CD4-positive, alpha-beta T cell treated with Interleukin-4 for 4 hours (primary cell): ENCODE measurements around the gene C1orf167.

ENCODE experiments used
- DNase-seq: peaks from one replicate; pipeline ENCODE4 v3.0.0-alpha.2; 2020

Gene C1orf167

GRCh38 chr1:11765661-11766428, 3.9 kb downstream of the C1orf167 start:
- no peak for DNase-seq

GRCh38 chr1:11766429-11766776, 4.4 kb downstream of the C1orf167 start:
- DNase-seq = no peak

- no peak for DNase-seq
Measured at GRCh38 chr1:11767922-11768704, 6.1 kb downstream of the C1orf167 start.

DNA sequence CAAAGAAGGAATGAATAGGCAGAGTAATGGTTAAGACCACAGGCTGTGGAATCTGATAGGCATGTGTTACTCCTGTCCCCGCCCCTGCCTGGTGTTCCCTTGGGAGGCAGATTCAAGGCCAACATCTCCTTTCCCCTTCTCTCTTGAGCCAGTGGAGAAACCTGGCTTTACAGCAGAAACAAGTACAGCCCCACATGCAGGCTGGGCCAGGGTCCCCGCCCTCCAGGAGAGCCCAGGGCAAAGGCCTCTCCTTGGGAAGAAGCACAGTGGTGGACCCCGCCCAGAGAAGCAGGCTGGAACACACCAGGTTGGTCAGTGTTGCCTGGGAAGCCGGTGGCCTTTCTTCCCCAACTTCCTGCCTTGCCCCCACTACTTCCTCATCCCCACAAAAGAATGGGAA, 6.8 kb downstream of the C1orf167 start:
- DNase-seq = no peak

DNA sequence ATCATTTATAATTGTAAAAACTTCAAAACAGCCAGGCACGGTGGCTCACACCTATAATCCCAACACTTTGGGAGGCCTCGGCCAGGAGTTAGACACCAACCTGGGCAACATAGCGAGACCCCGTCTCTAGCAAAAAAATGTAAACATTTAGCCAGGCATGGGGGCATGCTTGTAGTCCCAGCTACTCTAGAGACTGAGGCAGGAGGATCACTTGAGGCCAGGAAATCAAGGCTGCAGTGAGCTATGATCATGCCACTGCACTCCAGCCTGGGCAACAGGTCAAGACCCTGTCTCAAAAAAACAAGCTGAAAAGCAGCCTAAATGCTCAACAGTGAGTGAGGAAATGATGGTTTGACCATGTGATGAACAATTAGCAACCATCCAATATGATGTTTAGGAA, 7.3 kb downstream of the C1orf167 start:
- no peak for DNase-seq

GRCh38 chr1:11770011-11770410, 8.0 kb downstream of the C1orf167 start:
- DNase-seq = no peak

DNA sequence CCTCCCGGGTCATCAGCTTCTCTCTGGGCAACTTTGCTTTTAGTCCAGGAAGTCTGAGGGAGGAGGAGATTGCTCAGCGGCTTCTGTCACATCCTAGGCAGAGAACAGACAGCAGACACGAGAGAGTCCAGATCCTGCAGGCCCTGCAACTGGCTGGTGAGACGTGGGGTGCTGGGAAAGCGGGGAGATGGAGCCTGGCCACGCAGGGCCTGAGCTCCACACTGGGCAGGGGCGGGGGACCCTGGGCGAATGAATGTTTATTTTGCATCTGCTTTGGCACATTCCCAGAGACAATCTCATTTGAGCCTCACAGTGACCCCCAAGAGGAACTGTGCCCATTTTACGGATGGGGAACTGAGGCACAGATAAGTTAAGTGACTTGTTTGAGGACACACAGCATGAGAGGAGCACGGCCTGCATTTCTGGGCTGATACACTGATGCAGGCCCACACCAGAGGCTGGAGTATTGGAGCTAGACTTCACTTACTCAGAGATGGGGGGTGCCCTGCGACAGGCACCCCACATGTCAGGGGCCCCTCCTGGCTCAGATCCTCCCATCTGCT, 9.6 kb downstream of the C1orf167 start:
- DNase-seq = no peak

DNA sequence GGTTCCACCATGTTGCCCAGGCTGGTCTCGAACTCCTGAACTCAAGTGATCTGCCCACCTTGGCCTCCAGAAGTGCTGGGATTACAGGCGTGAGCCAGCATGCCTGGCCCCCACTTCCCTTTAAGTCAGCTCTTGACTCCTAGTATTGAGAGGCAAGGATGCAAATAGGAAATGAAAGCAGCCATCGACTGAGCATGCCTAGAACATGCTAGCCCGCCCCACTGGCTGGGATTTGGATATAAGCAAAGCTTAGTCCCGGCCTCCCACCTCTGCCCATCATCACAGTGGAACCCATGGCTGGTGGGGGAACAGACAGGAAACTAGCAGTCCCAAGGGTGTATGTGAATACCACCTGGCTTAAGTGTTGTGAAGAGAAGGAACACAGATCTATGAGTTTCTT, 10.5 kb downstream of the C1orf167 start:
- no peak for DNase-seq

- no peak for DNase-seq
Measured at GRCh38 chr1:11774753-11775152, 12.8 kb downstream of the C1orf167 start.

DNA sequence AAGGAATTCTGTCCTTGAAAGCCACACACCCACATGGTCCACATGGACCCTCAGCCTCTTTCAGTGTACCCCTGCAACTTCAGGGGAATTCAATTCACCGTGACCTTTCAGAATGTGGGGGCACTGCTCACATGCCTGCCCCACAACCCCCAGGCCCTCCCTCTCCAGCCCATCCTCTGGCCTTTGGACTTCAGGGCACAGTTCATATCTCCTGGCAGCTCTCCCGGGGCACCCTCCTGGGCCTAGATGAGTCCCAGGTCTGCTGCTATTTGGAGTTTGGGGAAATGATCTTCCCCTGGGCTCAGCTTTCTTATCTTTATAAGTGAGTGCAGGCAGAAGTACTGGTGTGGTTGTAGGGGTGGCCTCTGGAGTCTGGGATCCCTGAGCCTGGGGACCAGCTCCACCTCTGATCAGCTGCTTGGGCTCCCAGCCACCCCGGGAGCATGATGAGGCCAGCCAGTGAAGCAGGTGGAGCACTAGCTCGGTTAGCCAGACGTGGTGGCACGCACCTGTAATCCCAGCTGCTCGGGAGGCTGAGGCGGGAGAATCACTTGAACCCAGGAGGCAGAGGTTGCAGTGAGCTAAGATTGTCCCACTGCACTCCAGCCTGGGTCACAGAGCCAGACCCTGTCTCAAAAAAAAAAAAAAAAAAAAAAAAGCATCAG, 15.8 kb downstream of the C1orf167 start:
- DNase-seq = no peak

- no peak for DNase-seq
Measured at GRCh38 chr1:11778336-11778735, 16.3 kb downstream of the C1orf167 start.

DNA sequence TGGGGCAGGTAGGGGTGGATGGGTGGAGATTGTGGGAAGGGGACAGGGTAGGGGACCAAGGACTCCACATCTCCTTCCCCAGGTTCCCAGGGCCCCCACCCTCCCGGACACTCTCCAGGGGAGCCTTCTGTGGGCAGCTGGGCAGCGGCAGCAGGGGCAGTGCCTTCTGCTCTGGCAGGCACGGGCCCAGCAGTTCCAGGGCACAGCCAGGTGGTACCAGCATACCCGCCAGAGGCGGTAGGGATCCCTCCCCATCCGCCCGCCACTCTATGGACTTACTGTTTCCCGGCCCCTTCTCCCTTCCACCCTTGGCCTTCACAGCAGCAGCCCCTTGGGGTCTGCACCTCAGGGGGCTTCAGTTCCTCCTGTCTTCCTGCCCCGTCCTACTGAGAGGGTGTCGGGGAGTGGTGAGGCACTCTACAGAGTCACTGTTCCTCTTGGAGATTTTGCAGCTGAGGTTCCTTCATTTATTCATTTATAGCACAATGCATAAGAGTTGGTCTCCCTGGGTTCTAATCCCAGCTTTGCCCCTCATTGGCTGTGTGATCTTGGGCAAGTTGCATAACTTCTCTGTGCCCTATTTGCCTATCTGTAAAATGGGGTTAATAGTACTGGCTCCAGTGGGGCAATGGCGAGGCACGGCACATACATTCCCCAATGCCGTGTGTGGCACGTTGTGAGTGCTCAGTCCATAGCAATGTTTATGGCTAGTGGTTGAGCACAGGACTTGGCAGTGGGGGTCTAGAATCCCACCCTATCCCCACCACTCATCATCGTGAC, 17.0 kb downstream of the C1orf167 start:
- no peak for DNase-seq

GRCh38 chr1:11779715-11780379, 17.9 kb downstream of the C1orf167 start:
- no peak for DNase-seq

DNA sequence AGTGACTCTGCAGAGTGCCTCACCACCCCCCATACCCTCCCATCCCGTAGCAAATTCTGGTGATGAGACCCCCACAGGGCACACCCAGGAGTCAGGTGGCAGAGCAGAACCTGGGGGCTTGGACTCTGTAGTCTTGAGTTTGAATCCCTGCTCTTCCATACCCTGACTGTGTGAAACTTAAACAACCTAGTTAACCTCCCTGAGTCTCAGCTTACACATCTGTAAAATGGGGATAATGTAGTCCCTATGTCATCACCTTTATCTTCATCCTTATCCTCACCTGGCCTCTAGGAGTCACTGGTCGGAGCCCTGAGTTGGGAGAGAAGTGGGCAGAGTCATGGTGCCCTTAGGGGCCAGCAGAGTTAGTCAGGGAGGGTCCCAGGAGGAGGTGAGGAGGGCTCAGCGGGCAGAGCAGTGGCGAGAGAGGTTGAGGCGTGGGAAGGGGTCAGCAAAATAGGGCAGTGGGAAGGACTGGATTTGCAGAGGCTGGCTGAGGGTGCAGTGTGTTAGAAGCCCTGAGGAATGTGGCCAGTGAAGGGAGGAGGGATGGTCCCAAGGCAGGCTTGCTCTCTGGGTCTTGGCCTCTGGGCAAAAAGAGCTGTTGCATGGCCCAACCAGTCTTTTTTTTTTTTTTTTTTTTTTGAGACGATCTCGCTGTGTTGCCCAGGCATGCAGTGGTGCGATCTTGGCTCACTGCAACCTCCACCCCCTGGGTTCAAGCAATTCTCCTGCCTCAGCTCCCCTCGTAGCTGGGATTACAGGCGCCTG, 18.6 kb downstream of the C1orf167 start:
- DNase-seq = no peak

GRCh38 chr1:11781297-11781696, 19.3 kb downstream of the C1orf167 start:
- DNase-seq = no peak

- no peak for DNase-seq
Measured at GRCh38 chr1:11782127-11782708, 20.2 kb downstream of the C1orf167 start.

DNA sequence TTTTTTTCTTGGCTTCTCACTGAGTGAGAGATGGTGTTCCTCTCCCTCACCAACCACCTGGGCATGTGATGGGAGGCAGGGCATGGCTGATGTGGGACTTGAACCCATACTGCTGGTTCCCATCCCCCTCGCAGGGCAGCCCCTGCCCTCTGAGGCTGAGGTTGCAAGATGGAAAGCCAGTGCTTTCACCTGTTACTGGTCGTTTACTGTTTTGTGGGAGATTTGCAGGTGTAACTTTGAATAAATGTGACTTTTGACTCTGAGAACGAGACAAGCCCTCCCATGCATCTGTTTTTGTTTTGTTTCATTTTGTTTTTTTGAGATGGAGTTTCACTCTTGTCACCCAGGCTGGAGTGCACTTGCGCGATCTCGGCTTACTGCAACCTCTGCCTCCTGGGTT, 21.6 kb downstream of the C1orf167 start:
- DNase-seq = no peak

DNA sequence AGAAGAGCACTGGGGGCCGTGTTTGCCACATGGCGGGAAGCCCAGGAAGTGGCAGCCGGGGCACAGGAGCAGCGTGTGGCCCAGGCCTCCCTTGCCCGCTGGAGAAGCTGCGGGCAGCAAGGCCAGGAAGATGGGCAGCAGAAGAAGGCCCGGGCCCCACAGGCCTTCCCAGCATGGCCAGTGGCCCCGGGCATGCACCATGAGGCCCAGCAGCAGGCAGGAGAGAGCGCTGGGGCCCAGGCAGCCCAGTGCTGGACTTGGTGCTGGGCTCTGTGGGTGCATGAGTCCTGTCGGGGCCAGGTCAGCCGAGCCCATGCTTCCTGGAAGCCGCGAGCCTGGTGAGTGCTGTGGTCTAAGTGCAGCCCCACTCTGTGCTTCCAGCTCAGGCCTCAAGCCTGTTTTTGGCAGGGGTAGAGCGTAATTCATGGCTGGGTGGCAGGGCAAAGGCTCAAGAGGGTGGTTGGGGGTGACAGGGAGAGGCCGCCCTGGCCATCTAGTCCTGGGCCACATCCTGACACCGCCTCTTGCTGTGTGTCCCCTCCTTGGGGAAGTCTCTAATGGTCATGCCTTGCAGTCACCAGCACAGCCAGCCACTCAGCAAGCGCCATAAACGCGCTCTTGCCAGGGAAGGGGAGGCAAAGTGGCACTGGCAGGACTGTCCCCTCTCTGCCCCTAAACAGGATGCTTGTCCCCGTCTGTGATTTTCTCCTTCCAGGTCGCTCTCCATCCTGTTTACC, 22.4 kb downstream of the C1orf167 start:
- DNase-seq = no peak

GRCh38 chr1:11784993-11785769, 23.2 kb downstream of the C1orf167 start:
- peak; percentile 19 for DNase-seq
